MM.1S (cell line): Measurements from ENCODE around the gene SPRED1.
"Not testable (repeated sequence)": the region's sequence is repeated elsewhere in the genome, so short reads cannot be mapped to it uniquely, and the experiment has no call there.

ENCODE experiments used
- DNase-seq: peaks from one replicate; pipeline ENCODE4 v3.0.0-alpha.2; 2015
- H2AFZ ChIP-seq: fragments of 300-600 bp; sonication (generic); 2 replicates; pipeline ENCODE4 v1.6.0; 2016; ENCODE audit warnings: antibody characterized with exemption, low read length
- H3F3A ChIP-seq: fragments of 300-600 bp; sonication (generic); 2 replicates; pipeline ENCODE4 v1.6.1; 2016; ENCODE audit warnings: mild to moderate bottlenecking, antibody characterized with exemption, low read length, moderate library complexity, mixed read lengths; ENCODE audit not compliant: insufficient read depth
- H3K27ac ChIP-seq: fragments of 300-600 bp; sonication (generic); 2 replicates; pipeline ENCODE4 v1.5.1; 2016; ENCODE audit warnings: mild to moderate bottlenecking, low read length
- H3K27me3 ChIP-seq: fragments of 300-600 bp; sonication (generic); replicated peaks from 2 replicates; pipeline ENCODE4 v1.6.0; 2016; ENCODE audit warnings: low read length; ENCODE audit not compliant: insufficient read depth
- H3K36me3 ChIP-seq: fragments of 300-600 bp; sonication (generic); replicated peaks from 2 replicates; pipeline ENCODE4 v1.6.1; 2016; ENCODE audit warnings: mild to moderate bottlenecking, low read length, mixed read lengths; ENCODE audit not compliant: insufficient read depth
- H3K4me1 ChIP-seq: fragments of 300-600 bp; sonication (generic); 2 replicates; pipeline ENCODE4 v1.6.1; 2016; ENCODE audit warnings: low read length, mixed read lengths
- H3K4me2 ChIP-seq: fragments of 300-600 bp; sonication (generic); 2 replicates; pipeline ENCODE4 v1.6.0; 2016; ENCODE audit warnings: low read depth, low read length
- H3K4me3 ChIP-seq: fragments of 300-600 bp; sonication (generic); 2 replicates; pipeline ENCODE4 v1.5.1; 2016; ENCODE audit warnings: low read length, mixed read lengths
- H3K79me2 ChIP-seq: fragments of 300-600 bp; sonication (generic); 2 replicates; pipeline ENCODE4 v1.6.1; 2016; ENCODE audit warnings: mixed run types, low read length, mixed read lengths
- H3K9ac ChIP-seq: fragments of 300-600 bp; sonication (generic); 2 replicates; pipeline ENCODE4 v1.6.1; 2016; ENCODE audit warnings: low read length, mixed read lengths
- H3K9me2 ChIP-seq: fragments of 300-600 bp; sonication (generic); replicated peaks from 2 replicates; pipeline ENCODE4 v1.6.1; 2016; ENCODE audit warnings: mild to moderate bottlenecking, low read length, mixed read lengths; ENCODE audit not compliant: insufficient read depth
- H3K9me3 ChIP-seq: fragments of 300-600 bp; sonication (generic); replicated peaks from 2 replicates; pipeline ENCODE4 v1.6.1; 2016; ENCODE audit warnings: mild to moderate bottlenecking, low read length, mixed read lengths; ENCODE audit not compliant: insufficient read depth
- H4K20me1 ChIP-seq: fragments of 300-600 bp; sonication (generic); 2 replicates; pipeline ENCODE4 v1.6.1; 2016; ENCODE audit warnings: mild to moderate bottlenecking, low read length, moderate library complexity, mixed read lengths; ENCODE audit not compliant: insufficient read depth
- EZH2 ChIP-seq: fragments of 300-600 bp; sonication (generic); optimal IDR thresholded peaks from 2 replicates; pipeline ENCODE3; 2017; ENCODE audit warnings: low read depth, mild to moderate bottlenecking, antibody characterized with exemption, low read length, mixed read lengths
- EZH2phosphoT487 ChIP-seq: fragments of 300-600 bp; sonication (generic); IDR thresholded peaks from 2 replicates; pipeline ENCODE4 v1.6.1; 2018; ENCODE audit warnings: antibody characterized with exemption, low read length
- TF ChIP-seq, protein P1 (sequence below): fragments of 300-600 bp; sonication (generic); IDR thresholded peaks from 2 replicates; pipeline ENCODE4 v1.5.1; 2016; ENCODE audit warnings: antibody characterized with exemption, low read length, mixed read lengths

Gene SPRED1

DNA sequence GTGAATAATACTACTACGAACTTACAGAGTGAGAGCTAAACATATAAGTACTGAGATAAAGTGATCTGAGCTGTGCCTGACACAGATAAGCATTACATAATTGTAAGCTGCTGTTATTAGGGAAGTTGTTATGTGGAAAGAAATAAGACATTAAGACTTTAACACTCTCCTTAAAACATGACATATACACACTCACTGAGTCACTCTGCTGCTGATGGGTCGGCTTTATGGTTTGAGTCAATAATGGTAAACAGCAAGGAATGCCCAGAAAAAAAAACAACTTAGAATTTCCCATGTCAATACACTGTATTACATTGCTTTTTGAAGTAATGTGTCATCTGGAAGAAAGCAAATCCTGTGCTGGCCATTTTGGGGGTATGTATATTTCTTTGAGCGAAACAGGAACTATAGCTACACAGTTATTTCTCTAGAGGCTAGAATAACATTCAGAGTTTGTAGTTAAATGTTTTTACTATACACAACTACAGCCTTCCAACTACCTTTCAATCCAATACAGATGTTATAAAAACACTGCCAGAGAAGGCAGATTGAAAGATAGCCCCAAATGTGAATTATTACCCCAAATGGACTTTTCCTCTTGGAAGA lies 22.8 kb upstream of the SPRED1 start:
- Histone ChIP-seq H3K4me1 (no peaks in the 10 kb centered on the region), H3K27me3 (no peaks in the 10 kb centered on the region), H3K4me2 (no peak overlapping the region), H3K4me3 (no peak overlapping the region), H2AFZ (no peak overlapping the region), H4K20me1 (no peaks in the 10 kb centered on the region), H3K9ac (no peak overlapping the region), H3F3A (no peaks in the 10 kb centered on the region), H3K9me2 (no peaks in the 10 kb centered on the region), H3K79me2 (no peaks in the 10 kb centered on the region), H3K9me3 (no peaks in the 10 kb centered on the region), H3K27ac (no peak overlapping the region), H3K36me3 (no peaks in the 10 kb centered on the region)
- DNase-seq: no peak
- TF ChIP-seq, protein P1, sequence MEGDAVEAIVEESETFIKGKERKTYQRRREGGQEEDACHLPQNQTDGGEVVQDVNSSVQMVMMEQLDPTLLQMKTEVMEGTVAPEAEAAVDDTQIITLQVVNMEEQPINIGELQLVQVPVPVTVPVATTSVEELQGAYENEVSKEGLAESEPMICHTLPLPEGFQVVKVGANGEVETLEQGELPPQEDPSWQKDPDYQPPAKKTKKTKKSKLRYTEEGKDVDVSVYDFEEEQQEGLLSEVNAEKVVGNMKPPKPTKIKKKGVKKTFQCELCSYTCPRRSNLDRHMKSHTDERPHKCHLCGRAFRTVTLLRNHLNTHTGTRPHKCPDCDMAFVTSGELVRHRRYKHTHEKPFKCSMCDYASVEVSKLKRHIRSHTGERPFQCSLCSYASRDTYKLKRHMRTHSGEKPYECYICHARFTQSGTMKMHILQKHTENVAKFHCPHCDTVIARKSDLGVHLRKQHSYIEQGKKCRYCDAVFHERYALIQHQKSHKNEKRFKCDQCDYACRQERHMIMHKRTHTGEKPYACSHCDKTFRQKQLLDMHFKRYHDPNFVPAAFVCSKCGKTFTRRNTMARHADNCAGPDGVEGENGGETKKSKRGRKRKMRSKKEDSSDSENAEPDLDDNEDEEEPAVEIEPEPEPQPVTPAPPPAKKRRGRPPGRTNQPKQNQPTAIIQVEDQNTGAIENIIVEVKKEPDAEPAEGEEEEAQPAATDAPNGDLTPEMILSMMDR: no peak
- TF ChIP-seq EZH2phosphoT487 (no peak), EZH2 (no peak)

DNA sequence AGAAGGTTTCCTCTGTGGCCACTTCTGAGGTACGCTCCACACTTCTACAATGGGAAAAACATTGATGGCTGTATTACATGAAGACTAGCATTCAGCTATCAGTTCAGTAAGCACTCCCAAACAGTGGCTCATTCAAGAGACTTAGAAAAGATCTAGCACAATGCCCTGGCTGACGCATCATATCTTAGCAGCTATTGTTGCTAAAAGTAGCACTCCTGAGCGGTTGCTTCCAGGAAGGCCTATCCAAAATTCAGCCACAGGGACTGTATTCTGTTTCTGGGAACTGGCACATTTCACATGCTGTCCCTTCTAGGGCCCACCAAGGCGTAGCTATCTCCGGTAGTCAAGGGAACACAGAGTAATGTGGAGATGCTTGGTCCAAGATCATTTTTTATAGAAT lies 21.2 kb upstream of the SPRED1 start:
- H3K4me3 ChIP-seq: no peak overlapping the region
- H3F3A ChIP-seq: no peaks in the 10 kb centered on the region
- H3K27me3 ChIP-seq: no peaks in the 10 kb centered on the region
- no peaks in the 10 kb centered on the region for H3K9me3 ChIP-seq
- H3K79me2 ChIP-seq: no peaks in the 10 kb centered on the region
- no peaks in the 10 kb centered on the region for H3K36me3 ChIP-seq
- no peak overlapping the region for H3K9ac ChIP-seq
- H3K27ac ChIP-seq: no peak overlapping the region
- no peak for DNase-seq
- TF ChIP-seq EZH2phosphoT487 (no peak), EZH2 (no peak)
- TF ChIP-seq, protein P1: no peak
- H3K9me2 ChIP-seq: no peaks in the 10 kb centered on the region
- no peak overlapping the region for H3K4me2 ChIP-seq
- H2AFZ ChIP-seq: no peak overlapping the region
- no peaks in the 10 kb centered on the region for H3K4me1 ChIP-seq
- H4K20me1 ChIP-seq: no peaks in the 10 kb centered on the region

DNA sequence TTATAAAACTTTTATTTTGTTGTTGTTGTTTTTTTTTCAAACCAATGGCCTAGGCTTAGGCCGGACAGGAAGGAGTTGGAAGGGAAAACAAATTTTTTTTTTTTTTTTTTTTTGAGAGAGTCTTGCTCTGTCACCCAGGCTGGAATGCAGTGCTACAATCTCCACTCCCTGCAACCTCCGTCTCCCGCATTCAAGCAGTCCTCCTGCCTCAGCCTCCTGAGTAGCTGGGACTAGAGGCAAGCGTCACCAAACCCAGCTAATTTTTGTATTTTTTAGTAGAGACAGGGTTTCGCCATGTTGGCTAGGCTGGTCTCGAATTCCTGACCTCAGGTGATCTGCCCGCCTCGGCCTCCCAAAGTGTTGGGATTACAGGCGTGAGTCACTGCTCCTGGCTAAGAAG lies 15.6 kb upstream of the SPRED1 start:
- not testable (repeated sequence) for H3K9me3 ChIP-seq, H3K27ac ChIP-seq, H3K79me2 ChIP-seq, H3K36me3 ChIP-seq, H3K9ac ChIP-seq, H2AFZ ChIP-seq, H3K27me3 ChIP-seq, DNase-seq, H3K9me2 ChIP-seq, H3K4me2 ChIP-seq, H4K20me1 ChIP-seq, H3K4me3 ChIP-seq
- Histone ChIP-seq H3F3A (peaks cover 15% of the 10 kb centered on the region), H3K4me1 (peaks cover 29% of the 10 kb centered on the region)

DNA sequence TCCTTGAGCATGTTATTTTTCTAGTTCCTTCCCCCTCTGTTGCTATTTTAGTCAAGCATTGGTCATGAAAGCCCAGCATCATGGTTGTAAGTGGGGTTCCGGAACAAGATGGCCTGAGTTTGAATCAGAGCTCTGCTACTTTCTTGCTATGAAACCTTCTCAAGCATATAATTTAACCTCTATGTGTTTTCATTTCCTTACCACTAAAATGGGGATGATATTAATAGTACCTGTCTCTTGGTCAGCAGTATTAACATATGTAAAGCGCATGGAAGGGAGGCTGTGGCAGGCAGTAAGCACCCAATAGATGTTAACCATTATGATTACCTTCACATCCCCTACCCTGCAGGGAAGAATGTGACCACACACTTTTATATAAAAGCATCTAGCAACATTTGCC lies 14.3 kb upstream of the SPRED1 start:
- no peaks in the 10 kb centered on the region for H3K36me3 ChIP-seq
- H3K27ac ChIP-seq: peak overlapping the region; percentile 62; the same call in 1 of the 2 replicates
- H4K20me1 ChIP-seq: no peaks in the 10 kb centered on the region
- H3K4me2 ChIP-seq: peak overlapping the region; percentile 40
- peaks cover 15% of the 10 kb centered on the region for H3F3A ChIP-seq
- H3K79me2 ChIP-seq: no peaks in the 10 kb centered on the region
- DNase-seq: peak; percentile 76
- H3K27me3 ChIP-seq: no peaks in the 10 kb centered on the region
- TF ChIP-seq EZH2 (no peak), EZH2phosphoT487 (no peak)
- TF ChIP-seq, protein P1: no peak
- H3K4me3 ChIP-seq: no peak overlapping the region; the same call in 1 of the 2 replicates
- H3K9me3 ChIP-seq: no peaks in the 10 kb centered on the region
- peak overlapping the region; percentile 32 for H2AFZ ChIP-seq
- H3K9me2 ChIP-seq: no peaks in the 10 kb centered on the region
- H3K9ac ChIP-seq: no peak overlapping the region
- H3K4me1 ChIP-seq: peaks cover 35% of the 10 kb centered on the region
